Kidney (tissue), 14 donors: Measurements from ENCODE around the gene TMEM131. TPM values are rescaled to one million over a fixed set of nuclear protein-coding genes. Genes with fewer than 3 reads are reported as not detected.

Experiments
- DNase-seq, 5 donors: peaks; one replicate each; pipeline ENCODE4 v3.0.0-alpha.2; 2013 to 2020
- FAIRE-seq: peaks from 2 replicates; lab custom pipeline; 2012; peaks lifted over from hg19 to GRCh38; lab: Jason Lieb, UNC
- H3K27ac ChIP-seq, 2 donors: one replicate each; pipeline ENCODE4 v1.7.0; 2013; ENCODE audit warnings: low read depth in 2 of 2, low read length in 2 of 2, inconsistent platforms in 1 of 2
- H3K27me3 ChIP-seq: one replicate; pipeline ENCODE4 v1.7.1; 2013; ENCODE audit warnings: low read length, inconsistent platforms; ENCODE audit not compliant: control insufficient read depth, insufficient read depth
- H3K36me3 ChIP-seq, 3 donors: one replicate each; pipeline versions ENCODE4 v1.7.0 to v1.7.1; 2013; ENCODE audit warnings: low read length in 3 of 3, control low read depth in 1 of 3, inconsistent platforms in 1 of 3; ENCODE audit not compliant: insufficient read depth in 3 of 3, control insufficient read depth in 2 of 3
- H3K4me1 ChIP-seq, 3 donors: one replicate each; pipeline versions ENCODE4 v1.7.0 to v1.7.1; 2013; ENCODE audit warnings: low read length in 3 of 3, inconsistent platforms in 1 of 3, low read depth in 1 of 3; ENCODE audit not compliant: control insufficient read depth in 2 of 3, insufficient read depth in 2 of 3
- H3K4me3 ChIP-seq, 3 donors: one replicate each; pipeline versions ENCODE4 v1.7.0 to v1.8.1; 2013; ENCODE audit warnings: low read length in 3 of 3, control low read depth in 1 of 3, inconsistent platforms in 1 of 3
- H3K9ac ChIP-seq, 3 donors: one replicate each; pipeline versions ENCODE4 v1.7.0 to v1.7.1; 2013; ENCODE audit warnings: low read length in 3 of 3, control low read depth in 1 of 3, inconsistent platforms in 1 of 3
- H3K9me3 ChIP-seq, 3 donors: one replicate each; pipeline versions ENCODE4 v1.7.0 to v1.7.1; 2013; ENCODE audit warnings: low read length in 3 of 3, control low read depth in 1 of 3, inconsistent platforms in 1 of 3; ENCODE audit not compliant: control insufficient read depth in 2 of 3, insufficient read depth in 1 of 3
- intact Hi-C: fragments of 100-400 bp; cut with DNase I; formaldehyde crosslinking; loops from one replicate; pipeline ENCODE4 v1.11.1; 2022
- polyA plus RNA-seq: library from polyadenylated mRNA; stranded (reverse); fragments of 350-450 nt; fragmentation: Illumina TruSeq; extraction: RNeasy Lipid Tissue Mini Kit (QIAGEN cat#74804); gene quantifications from one replicate; pipeline ENCODE4 v1.2.3, GENCODE V29; 2014; ENCODE audit warnings: low read depth, low replicate concordance; ENCODE audit not compliant: insufficient read depth
- total RNA-seq: library from RNA; stranded (reverse); fragmentation: NEBNext Ultra II Directional; extraction: Animal tissue kit (Norgen Biotek cat#: 25700); gene quantifications from one replicate; pipeline ENCODE4 v1.2.1, GENCODE V29; 2021
- TF ChIP-seq, protein P1 (sequence below): IDR thresholded peaks from 3 replicates; pipeline ENCODE4 v1.5.1; 2012; ENCODE audit warnings: mild to moderate bottlenecking, moderate library complexity, borderline replicate concordance; ENCODE audit not compliant: insufficient read depth; ENCODE audit errors: extremely low read depth
- donor health status: control.
- donor health status: control.
- donor health status: control.
- donor health status: control.
- donor health status: control.
- donor health status: DM: yes; HTN: yes; CAD: no.
- donor health status: Normal renal cell carcinoma (clear cell type).

The TMEM131 gene
- total and polyA plus RNA-seq, 2 donors from 2014 or later: 8.0 to 38.4 TPM

- Histone ChIP-seq H3K4me3 (no peak overlapping the region), H3K9ac (no peak overlapping the region), H3K27ac (no peak overlapping the region), H3K27me3 (no peaks in the 10 kb centered on the region), H3K4me1 (peaks cover 0 to 3% (median 0%) of the 10 kb centered on the region in 3 donors), H3K36me3 (no peaks in the 10 kb centered on the region), H3K9me3 (no peaks in the 10 kb centered on the region)
- TF ChIP-seq, protein P1, sequence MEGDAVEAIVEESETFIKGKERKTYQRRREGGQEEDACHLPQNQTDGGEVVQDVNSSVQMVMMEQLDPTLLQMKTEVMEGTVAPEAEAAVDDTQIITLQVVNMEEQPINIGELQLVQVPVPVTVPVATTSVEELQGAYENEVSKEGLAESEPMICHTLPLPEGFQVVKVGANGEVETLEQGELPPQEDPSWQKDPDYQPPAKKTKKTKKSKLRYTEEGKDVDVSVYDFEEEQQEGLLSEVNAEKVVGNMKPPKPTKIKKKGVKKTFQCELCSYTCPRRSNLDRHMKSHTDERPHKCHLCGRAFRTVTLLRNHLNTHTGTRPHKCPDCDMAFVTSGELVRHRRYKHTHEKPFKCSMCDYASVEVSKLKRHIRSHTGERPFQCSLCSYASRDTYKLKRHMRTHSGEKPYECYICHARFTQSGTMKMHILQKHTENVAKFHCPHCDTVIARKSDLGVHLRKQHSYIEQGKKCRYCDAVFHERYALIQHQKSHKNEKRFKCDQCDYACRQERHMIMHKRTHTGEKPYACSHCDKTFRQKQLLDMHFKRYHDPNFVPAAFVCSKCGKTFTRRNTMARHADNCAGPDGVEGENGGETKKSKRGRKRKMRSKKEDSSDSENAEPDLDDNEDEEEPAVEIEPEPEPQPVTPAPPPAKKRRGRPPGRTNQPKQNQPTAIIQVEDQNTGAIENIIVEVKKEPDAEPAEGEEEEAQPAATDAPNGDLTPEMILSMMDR: no peak
- no peak for DNase-seq
- FAIRE-seq: no peak
- intact Hi-C loops: no loop called here
Observed at GRCh38 chr2:97741686-97742085, 254.1 kb downstream of the TMEM131 start.

DNA sequence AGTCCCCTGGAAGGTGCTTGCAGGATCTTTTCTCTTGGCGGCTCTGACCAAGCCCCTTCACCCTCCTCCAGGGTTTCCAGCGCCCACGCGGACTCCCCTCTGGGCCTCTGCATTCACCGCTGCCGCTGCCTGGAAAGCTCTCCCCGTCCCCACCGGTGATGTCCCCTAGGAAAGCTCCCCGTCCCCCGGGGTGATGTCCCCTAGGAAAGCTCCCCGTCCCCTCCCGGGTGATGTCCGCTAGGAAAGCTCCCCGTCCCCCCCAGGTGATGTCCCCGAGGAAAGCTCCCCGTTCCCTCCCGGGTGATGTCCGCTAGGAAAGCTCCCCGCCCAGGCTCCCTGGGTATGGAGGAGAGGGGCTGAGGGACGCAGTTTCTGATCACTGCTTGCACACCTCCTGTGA lies 254.5 kb downstream of the TMEM131 start:
- TF ChIP-seq, protein P1: no peak
- Histone ChIP-seq H3K4me1 (no peaks in the 10 kb centered on the region), H3K4me3 (no peak overlapping the region), H3K27ac (no peak overlapping the region), H3K36me3 (no peaks in the 10 kb centered on the region), H3K9ac (no peak overlapping the region), H3K27me3 (no peaks in the 10 kb centered on the region), H3K9me3 (no peaks in the 10 kb centered on the region)
- DNase-seq (peak in 2 of 5 donors; percentile 59 to 76), FAIRE-seq (no peak)
- intact Hi-C loops: no loop called here

DNA sequence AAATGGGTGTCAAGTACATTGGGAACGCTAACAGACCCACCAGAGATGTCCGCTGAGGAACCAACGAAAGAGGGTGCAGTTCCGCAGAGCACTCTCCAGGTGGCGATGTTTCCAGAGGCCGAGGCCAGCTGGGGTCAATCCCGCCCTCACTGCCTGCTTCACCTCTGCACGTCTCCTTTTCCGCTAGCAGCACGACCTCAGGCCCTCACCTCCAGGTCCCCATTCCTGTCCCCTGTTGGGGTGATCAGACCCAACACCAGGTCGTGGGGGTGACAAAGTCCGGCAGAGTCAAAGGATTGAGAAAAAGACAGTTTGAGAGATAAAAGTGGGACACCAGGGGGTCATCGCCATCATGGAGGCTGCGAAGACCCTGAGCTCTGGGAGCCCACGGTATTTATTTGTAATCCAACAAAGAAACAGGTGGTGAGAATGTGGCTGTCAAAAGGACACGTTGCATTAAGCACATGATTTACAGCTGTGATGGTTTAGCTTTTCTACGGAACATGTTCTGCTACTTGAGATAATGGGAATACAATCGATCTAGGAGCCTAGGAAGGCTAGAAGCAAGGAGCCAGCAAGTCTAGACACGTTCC lies 255.1 kb downstream of the TMEM131 start:
- H3K4me1 ChIP-seq: no peaks in the 10 kb centered on the region
- H3K9me3 ChIP-seq: no peaks in the 10 kb centered on the region
- no peak overlapping the region for H3K4me3 ChIP-seq
- no peak overlapping the region for H3K27ac ChIP-seq
- no peak overlapping the region for H3K9ac ChIP-seq
- intact Hi-C loops: no loop called here
- TF ChIP-seq, protein P1: peak; percentile 57
- DNase-seq: peak; percentile 61 to 74 (median 66)
- no peaks in the 10 kb centered on the region for H3K36me3 ChIP-seq
- FAIRE-seq: no peak
- H3K27me3 ChIP-seq: no peaks in the 10 kb centered on the region

DNA sequence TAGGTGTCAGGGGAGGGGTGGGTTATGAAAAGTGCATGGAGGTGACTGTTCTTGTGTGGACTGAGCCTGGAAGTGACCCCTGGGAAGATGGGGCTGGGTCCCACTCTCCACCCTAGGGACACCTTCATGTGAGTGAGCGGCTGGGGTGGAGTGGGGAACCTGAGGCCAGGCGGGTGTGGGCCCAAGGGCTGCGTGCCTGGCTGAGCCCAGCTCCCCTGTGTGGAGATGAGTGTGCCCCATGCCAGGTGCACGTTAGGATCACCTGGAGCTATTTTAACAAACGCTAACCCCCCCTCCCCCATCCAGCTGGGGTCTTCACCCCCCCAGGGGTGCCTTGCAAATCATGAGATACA lies 255.9 kb downstream of the TMEM131 start:
- FAIRE-seq: no peak
- no peak for DNase-seq
- intact Hi-C loops: no loop called here
- TF ChIP-seq, protein P1: no peak
- no peak overlapping the region for H3K27ac ChIP-seq
- H3K9me3 ChIP-seq: no peaks in the 10 kb centered on the region
- no peaks in the 10 kb centered on the region for H3K4me1 ChIP-seq
- H3K9ac ChIP-seq: no peak overlapping the region
- no peaks in the 10 kb centered on the region for H3K36me3 ChIP-seq
- H3K4me3 ChIP-seq: no peak overlapping the region
- H3K27me3 ChIP-seq: no peaks in the 10 kb centered on the region
